IMR-90 (cell line): ENCODE measurements around the gene LCE1D. TPM values are rescaled to one million over a fixed set of nuclear protein-coding genes. Genes with fewer than 3 reads are reported as not detected.

Experiments
- ATAC-seq: fragments of 200-7000 bp; cut with Tn5 transposase; 2 replicates; pipeline ENCODE4 v1.9.1; 2020; ENCODE audit warnings: low read depth, mild to moderate bottlenecking, moderate library complexity
- BruUV-seq: library from RNA; stranded (reverse); fragments of 400-500 nt; replicated peaks from 2 replicates; lab custom pipeline; 2021; lab: Mats Ljungman, UMichigan
- CTCF ChIA-PET: fragments of 300-600 bp; formaldehyde crosslinking; extraction: SDS; loops from one replicate; lab custom pipeline; 2021; ENCODE audit warnings: antibody characterized with exemption; lab: Yijun Ruan, JAX
- POLR2A ChIA-PET: fragments of 300-600 bp; sonication (Branson Sonifier 250); formaldehyde crosslinking; loops from one replicate; lab custom pipeline; 2022; ENCODE audit warnings: antibody characterized with exemption; ENCODE audit not compliant: unreplicated experiment; lab: Charles Lee
- DNase-seq: peaks from one replicate; pipeline ENCODE4 v3.0.0; 2013
- H2AFZ ChIP-seq: replicated peaks from 2 replicates; pipeline ENCODE3; 2013; ENCODE audit warnings: low read length, mild to moderate bottlenecking; ENCODE audit not compliant: poor library complexity
- H2AK5ac ChIP-seq: 2 replicates; pipeline ENCODE4 v1.6.1; 2013; ENCODE audit warnings: low read depth, low read length, inconsistent platforms
- H2AK9ac ChIP-seq: replicated peaks from 2 replicates; pipeline ENCODE3; 2013; ENCODE audit warnings: mild to moderate bottlenecking, low read depth, low read length, moderate library complexity; ENCODE audit not compliant: poor library complexity
- H2BK120ac ChIP-seq: 2 replicates; pipeline ENCODE4 v1.6.1; 2013; ENCODE audit warnings: low read depth, low read length, inconsistent platforms
- H2BK15ac ChIP-seq: 3 replicates; pipeline ENCODE4 v1.6.1; 2013; ENCODE audit warnings: low read depth, low read length, inconsistent platforms
- H2BK20ac ChIP-seq: 2 replicates; pipeline ENCODE4 v1.6.1; 2013; ENCODE audit warnings: low read depth, mild to moderate bottlenecking, inconsistent platforms, low read length, moderate library complexity
- H2BK5ac ChIP-seq: 2 replicates; pipeline ENCODE4 v1.6.1; 2013; ENCODE audit warnings: mild to moderate bottlenecking, low read depth, low read length, inconsistent platforms; ENCODE audit not compliant: poor library complexity, severe bottlenecking
- H3K14ac ChIP-seq: replicated peaks from 2 replicates; pipeline ENCODE4 v1.6.1; 2013; ENCODE audit warnings: low read depth, low read length, inconsistent platforms
- H3K18ac ChIP-seq: 2 replicates; pipeline ENCODE4 v1.6.1; 2013; ENCODE audit warnings: low read depth, low read length, control low read depth
- H3K23ac ChIP-seq: 2 replicates; pipeline ENCODE4 v1.6.1; 2013; ENCODE audit warnings: low read depth, low read length, inconsistent platforms
- H3K27ac ChIP-seq: 2 replicates; pipeline ENCODE4 v1.5.1; 2013; ENCODE audit warnings: mild to moderate bottlenecking, control low read depth, low read length; ENCODE audit not compliant: insufficient read depth
- H3K27me3 ChIP-seq: 2 replicates; pipeline ENCODE4 v1.6.1; 2013; ENCODE audit warnings: low read length; ENCODE audit not compliant: control insufficient read depth, insufficient read depth
- H3K36me3 ChIP-seq: 2 replicates; pipeline ENCODE4 v1.6.1; 2013; ENCODE audit warnings: low read length, mixed read lengths; ENCODE audit not compliant: control insufficient read depth, insufficient read depth
- H3K4ac ChIP-seq: 2 replicates; pipeline ENCODE4 v1.6.1; 2013; ENCODE audit warnings: low read depth, low read length, inconsistent platforms
- H3K4me1 ChIP-seq: 2 replicates; pipeline ENCODE4 v1.6.1; 2013; ENCODE audit warnings: low read length, mixed read lengths; ENCODE audit not compliant: control insufficient read depth, insufficient read depth
- H3K4me2 ChIP-seq: 2 replicates; pipeline ENCODE4 v1.6.1; 2013; ENCODE audit warnings: low read depth, mild to moderate bottlenecking, control low read depth, low read length, moderate library complexity
- H3K4me3 ChIP-seq: 2 replicates; pipeline ENCODE4 v1.5.1; 2013; ENCODE audit warnings: low read depth, mild to moderate bottlenecking, control low read depth, low read length, moderate library complexity; ENCODE audit not compliant: insufficient read depth
- H3K56ac ChIP-seq: 2 replicates; pipeline ENCODE4 v1.6.1; 2013; ENCODE audit warnings: low read length, inconsistent platforms; ENCODE audit not compliant: insufficient read depth; ENCODE audit errors: extremely low read depth
- H3K79me1 ChIP-seq, 2 experiments: 2 replicates each; pipeline ENCODE4 v1.6.1; 2013; ENCODE audit warnings: low read length in 2 of 2, inconsistent platforms in 1 of 2, low read depth in 1 of 2
- H3K9ac ChIP-seq: 2 replicates; pipeline ENCODE4 v1.6.1; 2013; ENCODE audit warnings: low read depth, low read length, control low read depth
- H3K9me1 ChIP-seq: 2 replicates; pipeline ENCODE4 v1.6.1; 2013; ENCODE audit warnings: low read length, inconsistent platforms; ENCODE audit not compliant: insufficient read depth
- H3K9me3 ChIP-seq: 2 replicates; pipeline ENCODE4 v1.6.1; 2013; ENCODE audit warnings: low read length; ENCODE audit not compliant: control insufficient read depth, insufficient read depth
- H4K20me1 ChIP-seq: 2 replicates; pipeline ENCODE4 v1.6.1; 2013; ENCODE audit warnings: low read length, inconsistent platforms; ENCODE audit not compliant: insufficient read depth
- H4K5ac ChIP-seq: 2 replicates; pipeline ENCODE4 v1.6.1; 2013; ENCODE audit warnings: mild to moderate bottlenecking, low read depth, low read length, control low read depth
- H4K8ac ChIP-seq, 2 experiments: 2 replicates each; pipeline ENCODE4 v1.6.1; 2013; ENCODE audit warnings: low read depth in 2 of 2, low read length in 2 of 2, control low read depth in 1 of 2, inconsistent platforms in 1 of 2
- H4K91ac ChIP-seq: 2 replicates; pipeline ENCODE4 v1.6.1; 2013; ENCODE audit warnings: low read depth, low read length, inconsistent platforms; ENCODE audit not compliant: insufficient read depth
- CEBPB ChIP-seq: IDR thresholded peaks from 2 replicates; pipeline ENCODE4 v1.6.1; 2012; ENCODE audit warnings: low read depth, low read length, improper control_type of control experiment
- WGBS, 2 experiments: methylation state at CpG; one replicate each; pipeline versions ENCODE4 v1.1.5 to v1.1.7; 2013; ENCODE audit warnings: missing lambda C conversion rate in 2 of 2; ENCODE audit not compliant: insufficient read length in 1 of 2; ENCODE audit errors: extremely low coverage in 2 of 2; 5-methylcytosine and 5-hydroxymethylcytosine counted together
- dilution Hi-C: fragments of 300-500 bp; cut with HindIII; formaldehyde crosslinking; loops from one replicate; pipeline ENCODE4 v1.14.3; 2018; ENCODE audit warnings: low sequenced_read_pairs; ENCODE audit not compliant: unreplicated experiment
- in situ Hi-C: fragments of 300-500 bp; cut with MboI; formaldehyde crosslinking; loops from 3 replicates; pipeline ENCODE4 v1.14.3; 2019; ENCODE audit warnings: low sequenced_read_pairs, inconsistent platforms, mixed read lengths
- intact Hi-C: fragments of 100-400 bp; cut with micrococcal nuclease; formaldehyde crosslinking; loops from 2 replicates; pipeline ENCODE4 v1.10.0; 2022
- polyA plus RNA-seq, 3 experiments: library from polyadenylated mRNA; depleted of rRNA; stranded (reverse); fragments of >200 nt; gene quantifications; 2 replicates each; pipeline ENCODE4 v1.2.3, GENCODE V29; 2012; ENCODE audit warnings: low replicate concordance in 1 of 3
- total RNA-seq: library from RNA; depleted of rRNA; stranded (reverse); fragments of >200 nt; gene quantifications from 2 replicates; pipeline ENCODE4 v1.2.3, GENCODE V29; 2012
- TF ChIP-seq, protein P1 (sequence below): conservative IDR thresholded peaks from 2 replicates; pipeline ENCODE4 v1.5.1; 2012; ENCODE audit warnings: mild to moderate bottlenecking, low read depth, low read length, improper control_type of control experiment

The LCE1D gene
- total and polyA plus RNA-seq, 2 of the 4 experiments (the other 2 are of a cell fraction) = not detected

DNA sequence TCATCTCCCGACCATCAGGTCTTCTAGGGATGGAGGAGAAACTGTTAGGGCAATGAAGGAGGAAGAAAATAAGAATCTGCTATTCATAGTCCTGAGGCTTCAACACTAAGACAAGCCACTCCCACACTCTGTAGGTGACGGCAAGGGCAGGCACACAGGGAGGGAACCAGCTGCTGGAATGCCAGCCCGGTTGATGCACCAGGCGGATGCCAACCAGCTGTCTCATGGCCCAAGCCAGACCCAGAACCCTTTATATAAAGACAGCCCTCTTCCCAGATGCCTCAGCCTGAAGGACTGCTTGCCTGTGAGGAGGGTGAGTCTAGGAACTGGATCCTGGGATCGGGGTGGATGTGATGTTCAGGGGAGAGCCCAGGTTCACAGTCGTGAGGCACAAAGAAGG, 38.8 kb upstream of the LCE1D start, which contains the start of gene KPRP:
Gene KPRP (plus strand): TSS at position 279 of the 400 bp plus-strand sequence. CDS start 1,564 bp downstream, outside the sequence.
- Histone ChIP-seq H3K27me3 (no peaks in the 10 kb centered on the region), H4K91ac (no peak within 1 kb of the TSS), H3K9ac (no peak within 1 kb of the TSS), H4K8ac (no peak within 1 kb of the TSS), H2AK5ac (no peak within 1 kb of the TSS), H3K56ac (no peak within 1 kb of the TSS), H3K4ac (no peak within 1 kb of the TSS), H3K9me3 (no peaks in the 10 kb centered on the region; the same call in 1 of the 2 replicates), H3K9me1 (no peaks in the 10 kb centered on the region), H2BK15ac (no peak within 1 kb of the TSS), H3K14ac (no peak within 1 kb of the TSS), H4K5ac (no peak within 1 kb of the TSS), H3K36me3 (no peaks in the 10 kb centered on the region), H2BK5ac (no peak within 1 kb of the TSS), H3K18ac (no peak within 1 kb of the TSS), H3K79me1 (no peaks in the 10 kb centered on the region), H2BK20ac (no peak within 1 kb of the TSS), H2BK120ac (no peak within 1 kb of the TSS), H3K23ac (no peak within 1 kb of the TSS), H2AFZ (no peak within 1 kb of the TSS), H3K4me1 (no peaks in the 10 kb centered on the region), H3K4me3 (no peak within 1 kb of the TSS), H4K20me1 (no peaks in the 10 kb centered on the region), H3K27ac (no peak within 1 kb of the TSS), H3K4me2 (no peak within 1 kb of the TSS), H2AK9ac (peak within 1 kb of the TSS; percentile 45)
- TF ChIP-seq CEBPB = no peak
- TF ChIP-seq, protein P1, sequence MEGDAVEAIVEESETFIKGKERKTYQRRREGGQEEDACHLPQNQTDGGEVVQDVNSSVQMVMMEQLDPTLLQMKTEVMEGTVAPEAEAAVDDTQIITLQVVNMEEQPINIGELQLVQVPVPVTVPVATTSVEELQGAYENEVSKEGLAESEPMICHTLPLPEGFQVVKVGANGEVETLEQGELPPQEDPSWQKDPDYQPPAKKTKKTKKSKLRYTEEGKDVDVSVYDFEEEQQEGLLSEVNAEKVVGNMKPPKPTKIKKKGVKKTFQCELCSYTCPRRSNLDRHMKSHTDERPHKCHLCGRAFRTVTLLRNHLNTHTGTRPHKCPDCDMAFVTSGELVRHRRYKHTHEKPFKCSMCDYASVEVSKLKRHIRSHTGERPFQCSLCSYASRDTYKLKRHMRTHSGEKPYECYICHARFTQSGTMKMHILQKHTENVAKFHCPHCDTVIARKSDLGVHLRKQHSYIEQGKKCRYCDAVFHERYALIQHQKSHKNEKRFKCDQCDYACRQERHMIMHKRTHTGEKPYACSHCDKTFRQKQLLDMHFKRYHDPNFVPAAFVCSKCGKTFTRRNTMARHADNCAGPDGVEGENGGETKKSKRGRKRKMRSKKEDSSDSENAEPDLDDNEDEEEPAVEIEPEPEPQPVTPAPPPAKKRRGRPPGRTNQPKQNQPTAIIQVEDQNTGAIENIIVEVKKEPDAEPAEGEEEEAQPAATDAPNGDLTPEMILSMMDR = no peak
- dilution Hi-C loops = no loop called here
- CTCF ChIA-PET = no interaction called here
- POLR2A ChIA-PET = no interaction called here
- DNase-seq = no peak
- no CpG with 5 or more reads among the region's 6 CpGs for WGBS, 2 experiments
- BruUV-seq = no TSS peak
- intact Hi-C loops = no loop called here
- ATAC-seq = no peak
- in situ Hi-C loops = no loop called here
